Liver (tissue), 9 donors: ENCODE results near the gene PC. TPM values are rescaled to one million over a fixed set of nuclear protein-coding genes. Genes with fewer than 3 reads are reported as not detected.

Source experiments
- DNase-seq: peaks from one replicate; pipeline ENCODE4 v3.0.0-alpha.2; 2017; ENCODE audit warnings: low spot score
- H3K27ac ChIP-seq, 2 donors: one replicate each; pipeline ENCODE4 v1.7.0; 2013; ENCODE audit warnings: inconsistent platforms in 2 of 2, low read length in 2 of 2, control low read depth in 1 of 2, low read depth in 1 of 2, mild to moderate bottlenecking in 1 of 2
- H3K27me3 ChIP-seq, 4 donors: one replicate each; pipeline versions ENCODE4 v1.6.1 to v1.7.0; 2013; ENCODE audit warnings: low read length in 3 of 4, inconsistent platforms in 1 of 4, mild to moderate bottlenecking in 1 of 4, moderate library complexity in 1 of 4; ENCODE audit not compliant: control insufficient read depth in 4 of 4, insufficient read depth in 4 of 4
- H3K36me3 ChIP-seq, 4 donors: one replicate each; pipeline versions ENCODE4 v1.6.1 to v1.7.0; 2013; ENCODE audit warnings: low read length in 3 of 4, mild to moderate bottlenecking in 3 of 4, low read depth in 1 of 4, moderate library complexity in 1 of 4; ENCODE audit not compliant: control insufficient read depth in 4 of 4, insufficient read depth in 3 of 4
- H3K4me1 ChIP-seq, 4 donors: one replicate each; pipeline versions ENCODE4 v1.6.1 to v1.7.0; 2013; ENCODE audit warnings: low read length in 3 of 4, mild to moderate bottlenecking in 3 of 4, moderate library complexity in 1 of 4; ENCODE audit not compliant: control insufficient read depth in 4 of 4, insufficient read depth in 4 of 4
- H3K4me3 ChIP-seq, 3 donors: one replicate each; pipeline versions ENCODE4 v1.6.1 to v1.7.0; 2013; ENCODE audit warnings: low read length in 3 of 3, control low read depth in 1 of 3, low read depth in 1 of 3, mild to moderate bottlenecking in 1 of 3
- H3K9ac ChIP-seq, 2 donors: one replicate each; pipeline ENCODE4 v1.7.0; 2013; ENCODE audit warnings: low read length in 2 of 2, mild to moderate bottlenecking in 2 of 2, moderate library complexity in 2 of 2, control low read depth in 1 of 2, low read depth in 1 of 2
- H3K9me3 ChIP-seq, 4 donors: one replicate each; pipeline versions ENCODE4 v1.6.1 to v1.7.0; 2013; ENCODE audit warnings: low read length in 3 of 4; ENCODE audit not compliant: control insufficient read depth in 4 of 4
- ATF3 ChIP-seq: IDR thresholded peaks from 2 replicates; pipeline ENCODE4 v1.6.1; 2016; ENCODE audit warnings: antibody characterized with exemption
- CTCF ChIP-seq: fragments of 150-350 bp; IDR thresholded peaks from 2 replicates; pipeline ENCODE4 v1.5.1; 2017; ENCODE audit warnings: improper control_type of control experiment, low read depth, low read length; ENCODE audit not compliant: missing input control
- EGR1 ChIP-seq, 2 donors: IDR thresholded peaks; 2 replicates each; pipeline ENCODE4 v1.6.1; 2016 to 2018; ENCODE audit warnings: antibody characterized with exemption in 2 of 2, low read depth in 2 of 2
- FOXA1 ChIP-seq: IDR thresholded peaks from 2 replicates; pipeline ENCODE4 v1.6.1; 2016; ENCODE audit warnings: antibody characterized with exemption
- FOXA2 ChIP-seq: IDR thresholded peaks from 2 replicates; pipeline ENCODE4 v1.6.1; 2016; ENCODE audit warnings: antibody characterized with exemption
- GABPA ChIP-seq, 2 donors: IDR thresholded peaks in 1 of 2; conservative IDR thresholded peaks in 1 of 2; 2 replicates each; pipeline ENCODE4 v1.6.1; 2016; ENCODE audit warnings: antibody characterized with exemption in 2 of 2, mild to moderate bottlenecking in 1 of 2, moderate library complexity in 1 of 2
- JUND ChIP-seq, 2 donors: IDR thresholded peaks; 2 replicates each; pipeline ENCODE4 v1.6.1; 2016; ENCODE audit warnings: antibody characterized with exemption in 2 of 2
- MAX ChIP-seq: IDR thresholded peaks from 2 replicates; pipeline ENCODE4 v1.6.1; 2016; ENCODE audit warnings: antibody characterized with exemption
- RAD21 ChIP-seq, 2 donors: IDR thresholded peaks; 2 replicates each; pipeline ENCODE4 v1.6.1; 2016; ENCODE audit warnings: antibody characterized with exemption in 2 of 2, mild to moderate bottlenecking in 2 of 2
- REST ChIP-seq: IDR thresholded peaks from 2 replicates; pipeline ENCODE4 v1.6.1; 2016; ENCODE audit warnings: antibody characterized with exemption, mild to moderate bottlenecking
- SP1 ChIP-seq: IDR thresholded peaks from 2 replicates; pipeline ENCODE4 v1.6.1; 2018; ENCODE audit warnings: antibody characterized with exemption, mild to moderate bottlenecking
- YY1 ChIP-seq: IDR thresholded peaks from 2 replicates; pipeline ENCODE4 v1.6.1; 2016; ENCODE audit warnings: antibody characterized with exemption, mild to moderate bottlenecking
- ZBTB33 ChIP-seq: IDR thresholded peaks from 2 replicates; pipeline ENCODE4 v1.6.1; 2016; ENCODE audit warnings: antibody characterized with exemption
- WGBS: extraction: QIAGEN DNeasy Blood & Tissue Kit; methylation state at CpG from one replicate; pipeline ENCODE4 v1.1.7; 2013; 5-methylcytosine and 5-hydroxymethylcytosine counted together
- polyA plus RNA-seq, 2 donors: library from polyadenylated mRNA; stranded (reverse) in 1 of 2; unstranded in 1 of 2; fragments of 200-250 nt in 1 of 2; fragments of >200 nt in 1 of 2; fragmentation: Nextera tagmentation in 1 of 2; extraction: Ambion mirVana in 1 of 2; gene quantifications; one replicate each; pipeline versions ENCODE4 v1.2.1 to v1.2.3, GENCODE V29; 2013 to 2015
- total RNA-seq, 2 donors: library from RNA; depleted of rRNA; stranded (reverse); fragments of >200 nt; gene quantifications; one replicate each; pipeline ENCODE4 v1.2.3, GENCODE V29; 2014
- donor health status: healthy.
- donor health status: healthy.
- donor health status: healthy.
- donor health status: healthy.
- donor health status: healthy.

The PC gene
- total and polyA plus RNA-seq, 4 donors: 144 to 583 (median 296) TPM

- H3K9me3 ChIP-seq: no peaks in the 10 kb centered on the region
- TF ChIP-seq ATF3 (no peak), RAD21 (IDR thresholded peaks at IDR 0.05) (no peak), JUND (IDR thresholded peaks at IDR 0.05) (no peak), CTCF (no peak), ZBTB33 (no peak), FOXA2 (no peak), YY1 (no peak), EGR1 (IDR thresholded peaks at IDR 0.05; ENCODE audit: low read depth in 2 of 2) (no peak), MAX (no peak), FOXA1 (no peak), SP1 (no peak), REST (no peak), GABPA (IDR thresholded peaks at IDR 0.05 in 1 of 2, conservative IDR thresholded peaks at IDR 0.05 in 1 of 2) (no peak)
- peaks cover 5 to 29% (median 23%) of the 10 kb centered on the region in 4 donors for H3K4me1 ChIP-seq
- peak; percentile 32 for DNase-seq
- no peaks in the 10 kb centered on the region for H3K27me3 ChIP-seq
- peak overlapping the region in 1 of 3 donors; percentile 75 for H3K4me3 ChIP-seq
- peaks cover 6 to 30% (median 16%) of the 10 kb centered on the region in 4 donors for H3K36me3 ChIP-seq
- peak overlapping the region in 1 of 2 donors; percentile 5 for H3K27ac ChIP-seq
- 89% methylated on average over 12 of the region's 12 CpGs for WGBS
- no peak overlapping the region for H3K9ac ChIP-seq
Measured at GRCh38 chr11:66844496-66845142, 113.6 kb downstream of the PC start.
